Osteoblast (primary cell): Measurements from ENCODE around the gene XRCC2. TPM values are rescaled to one million over a fixed set of nuclear protein-coding genes. Genes with fewer than 3 reads are reported as not detected.
A peak's percentile ranks its signal among the peaks of the same experiment; 100 is the strongest.

Experiments used
- DNase-seq: peaks from one replicate; pipeline ENCODE4 v3.0.0; 2011; ENCODE audit warnings: low spot score, mixed read lengths; ENCODE audit not compliant: insufficient read length; ENCODE audit errors: missing footprints
- H2AFZ ChIP-seq: 2 replicates; pipeline ENCODE4 v1.6.0; 2011; ENCODE audit warnings: mild to moderate bottlenecking, low read length
- H3K27ac ChIP-seq: 2 replicates; pipeline ENCODE4 v1.5.1; 2011; ENCODE audit warnings: mild to moderate bottlenecking, low read depth, low read length, moderate library complexity
- H3K27me3 ChIP-seq: 2 replicates; pipeline ENCODE4 v1.6.0; 2012; ENCODE audit warnings: mild to moderate bottlenecking, control low read depth, inconsistent platforms, low read length, moderate library complexity; ENCODE audit not compliant: insufficient read depth
- H3K36me3 ChIP-seq: 2 replicates; pipeline ENCODE4 v1.5.1; 2011; ENCODE audit warnings: mild to moderate bottlenecking, low read length, control low read depth, moderate library complexity; ENCODE audit not compliant: insufficient read depth
- H3K4me1 ChIP-seq: 2 replicates; pipeline ENCODE4 v1.5.1; 2011; ENCODE audit warnings: mild to moderate bottlenecking, low read length, control low read depth, moderate library complexity; ENCODE audit not compliant: insufficient read depth
- H3K4me2 ChIP-seq: 2 replicates; pipeline ENCODE4 v1.6.0; 2011; ENCODE audit warnings: mild to moderate bottlenecking, low read length; ENCODE audit not compliant: insufficient read depth
- H3K4me3 ChIP-seq: fragments of 200-600 bp; sonication (generic); 3 replicates; pipeline ENCODE4 v1.5.1; 2012; ENCODE audit warnings: mild to moderate bottlenecking, low read length, inconsistent platforms; ENCODE audit not compliant: insufficient read depth
- H3K79me2 ChIP-seq: 2 replicates; pipeline ENCODE4 v1.6.0; 2012; ENCODE audit warnings: mild to moderate bottlenecking, low read length, control low read depth, inconsistent platforms; ENCODE audit not compliant: insufficient read depth
- H3K9me3 ChIP-seq: 2 replicates; pipeline ENCODE4 v1.5.1; 2011; ENCODE audit warnings: low read depth, low read length, control low read depth
- H4K20me1 ChIP-seq: 2 replicates; pipeline ENCODE4 v1.6.0; 2012; ENCODE audit warnings: mild to moderate bottlenecking, low read length, control low read depth; ENCODE audit not compliant: insufficient read depth
- CTCF ChIP-seq: IDR thresholded peaks from 2 replicates; pipeline ENCODE4 v1.5.1; 2011; ENCODE audit warnings: mild to moderate bottlenecking, low read depth, low read length, moderate library complexity; ENCODE audit errors: extremely low read depth
- small RNA-seq: library from RNA; depleted of rRNA; stranded (forward); fragments of <200 nt; gene quantifications from one replicate; pipeline ENCODE3, GENCODE V24; 2012
- total RNA-seq: library from RNA; depleted of rRNA; stranded (reverse); fragments of >200 nt; gene quantifications from 2 replicates; pipeline ENCODE4 v1.2.3, GENCODE V29; 2012

XRCC2 gene
- total RNA-seq, 1 donor = 0.72 TPM

GRCh38 chr7:152597507-152597906 is 78.4 kb downstream of the XRCC2 start:
- Histone ChIP-seq H2AFZ (peak overlapping the region; percentile 37), H3K27me3 (no peaks in the 10 kb centered on the region), H3K4me3 (no peak overlapping the region), H3K9me3 (no peaks in the 10 kb centered on the region), H4K20me1 (no peaks in the 10 kb centered on the region), H3K27ac (no peak overlapping the region), H3K4me2 (no peak overlapping the region), H3K79me2 (no peaks in the 10 kb centered on the region), H3K4me1 (no peaks in the 10 kb centered on the region), H3K36me3 (no peaks in the 10 kb centered on the region)
- peak; percentile 30 for DNase-seq
- no peak for TF ChIP-seq CTCF

DNA sequence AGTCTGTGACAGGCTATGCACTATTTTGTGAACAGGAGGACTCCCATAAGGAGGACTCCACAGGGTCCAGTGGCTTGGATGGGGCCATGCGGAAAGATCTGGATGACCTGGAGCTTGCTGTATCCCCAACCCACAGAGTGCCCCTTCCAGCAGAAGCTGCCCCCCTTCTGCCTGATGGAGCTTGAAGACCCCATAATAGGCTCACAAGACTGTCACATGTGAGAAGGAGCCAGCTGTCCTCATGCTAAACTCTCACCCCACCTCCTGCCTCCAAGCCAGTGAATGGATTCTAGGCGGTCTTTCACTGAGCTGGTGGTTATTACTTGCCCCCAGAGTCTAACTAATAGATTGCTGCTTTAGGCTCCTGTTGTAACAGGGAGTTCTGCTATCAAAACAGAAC is 79.1 kb downstream of the XRCC2 start:
- no peaks in the 10 kb centered on the region for H3K79me2 ChIP-seq
- no peak overlapping the region for H2AFZ ChIP-seq
- H3K4me2 ChIP-seq = no peak overlapping the region

More for the DNA sequence above, 79.1 kb downstream of the XRCC2 start:
- no peak overlapping the region for H3K27ac ChIP-seq
- H4K20me1 ChIP-seq = no peaks in the 10 kb centered on the region
- H3K27me3 ChIP-seq = no peaks in the 10 kb centered on the region
- no peaks in the 10 kb centered on the region for H3K4me1 ChIP-seq
- DNase-seq = peak; percentile 5
- no peak overlapping the region for H3K4me3 ChIP-seq
- no peak for TF ChIP-seq CTCF
- no peaks in the 10 kb centered on the region for H3K9me3 ChIP-seq
- no peaks in the 10 kb centered on the region for H3K36me3 ChIP-seq

Small RNA genes lying within 50 kb of the gene (small RNA-seq; reads per million reads assigned to genes)
- gene RF00568 = not detected

Other genes with a start within 250 kb of the XRCC2 start
- 36.2 and 43.0 TPM in 2 replicates for gene KMT2C, start 240.1 kb downstream of the XRCC2 start, total RNA-seq
- gene ACTR3B, start 83.6 kb upstream of the XRCC2 start, total RNA-seq = 8.5 and 9.0 TPM in 2 replicates